Suprapubic skin (tissue), 4 donors: ENCODE results near the gene DACH2.

Source experiments
- CTCF ChIP-seq, 2 donors: fragments of 200-600 bp in 1 of 2; fragments of 450-650 bp in 1 of 2; sonication (generic) in 1 of 2; IDR thresholded peaks; one replicate each; pipeline ENCODE4 v1.5.1; 2016 to 2019; ENCODE audit warnings: antibody characterized with exemption in 2 of 2, mild to moderate bottlenecking in 1 of 2, moderate library complexity in 1 of 2
- EP300 ChIP-seq: sonication (generic); formaldehyde crosslinking; IDR thresholded peaks from one replicate; pipeline ENCODE4 v1.6.1; 2017; ENCODE audit warnings: antibody characterized with exemption
- POLR2AphosphoS5 ChIP-seq, 3 donors: sonication (generic); formaldehyde crosslinking; IDR thresholded peaks; one replicate each; pipeline ENCODE4 v1.6.1; 2017; ENCODE audit warnings: antibody characterized with exemption in 3 of 3

- TF ChIP-seq CTCF (IDR thresholded peaks at IDR 0.05), result no peak
- TF ChIP-seq POLR2AphosphoS5 (IDR thresholded peaks at IDR 0.05), result no peak
- TF ChIP-seq EP300, result no peak
These were observed 45.2 kb upstream of the DACH2 start for GRCh38 chrX:86103061-86103460.
